Measurements from ENCODE around the gene ZFP36L2.

Gene ZFP36L2

DNA sequence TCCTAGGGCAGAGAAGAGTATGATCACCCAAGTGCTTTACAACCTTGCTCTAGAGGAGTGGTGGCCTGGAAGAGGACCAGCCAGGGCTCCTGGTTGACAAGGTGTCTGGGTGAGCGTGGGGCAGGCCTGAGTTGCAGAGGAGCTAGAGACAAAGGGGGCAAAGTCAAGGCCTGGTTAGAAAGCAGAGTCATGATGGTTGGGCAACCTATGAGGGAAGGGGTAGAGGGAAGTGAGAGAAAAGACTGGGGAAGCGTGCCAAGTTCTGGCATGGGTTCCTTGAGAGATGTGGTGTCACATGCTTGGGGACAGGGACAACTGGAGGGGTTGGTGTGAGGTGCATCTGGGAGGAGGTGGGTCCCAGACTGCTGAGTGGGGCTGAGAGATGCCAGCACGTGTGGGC, 13.5 kb downstream of the ZFP36L2 start:
- FAIRE-seq: no peak
- DNase-seq (ENCODE audit: insufficient read length): no peak
- TF ChIP-seq TAF1 (IDR thresholded peaks at IDR 0.05; ENCODE audit: borderline replicate concordance, low read depth, low read length): no peak
- no peak for TF ChIP-seq POLR2AphosphoS5 (IDR thresholded peaks at IDR 0.05; ENCODE audit: low read depth, low read length)
- no peak for TF ChIP-seq POLR2A (IDR thresholded peaks at IDR 0.05; ENCODE audit: low read depth, low read length)

DNA sequence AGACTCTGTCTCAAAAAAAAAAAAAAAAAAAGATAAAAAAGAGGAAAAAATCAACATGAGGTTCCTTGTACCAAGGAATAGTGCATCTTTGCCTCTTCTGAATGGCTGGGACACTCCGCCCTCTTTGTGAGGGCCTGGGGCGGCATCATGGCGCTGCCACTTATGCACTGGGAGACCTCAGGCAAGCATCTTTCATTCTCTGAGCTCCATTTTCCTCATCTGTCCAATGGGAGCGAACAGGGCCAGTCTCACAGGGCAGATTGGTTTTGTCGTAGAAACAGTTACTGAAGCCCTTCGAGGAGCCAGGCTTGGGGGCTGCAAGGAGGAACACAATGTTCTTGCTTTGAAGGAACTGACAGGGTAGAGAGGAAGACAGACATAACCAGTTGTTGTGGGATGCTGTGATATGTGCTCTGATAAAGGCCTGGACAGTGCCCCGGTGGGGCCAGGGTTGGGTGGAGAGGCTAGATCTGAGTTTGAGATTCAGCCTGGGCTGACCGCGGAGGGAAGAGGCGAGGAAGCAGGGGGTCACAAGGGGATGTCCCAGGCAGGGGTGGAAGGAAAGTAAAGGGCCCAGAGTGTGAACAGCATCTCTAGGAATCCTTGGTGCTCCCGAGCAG, 14.1 kb downstream of the ZFP36L2 start:
- DNase-seq (ENCODE audit: insufficient read length) (no peak), FAIRE-seq (no peak)
- TF ChIP-seq POLR2AphosphoS5 (IDR thresholded peaks at IDR 0.05; ENCODE audit: low read depth, low read length) (no peak), POLR2A (IDR thresholded peaks at IDR 0.05; ENCODE audit: low read depth, low read length) (no peak)

DNA sequence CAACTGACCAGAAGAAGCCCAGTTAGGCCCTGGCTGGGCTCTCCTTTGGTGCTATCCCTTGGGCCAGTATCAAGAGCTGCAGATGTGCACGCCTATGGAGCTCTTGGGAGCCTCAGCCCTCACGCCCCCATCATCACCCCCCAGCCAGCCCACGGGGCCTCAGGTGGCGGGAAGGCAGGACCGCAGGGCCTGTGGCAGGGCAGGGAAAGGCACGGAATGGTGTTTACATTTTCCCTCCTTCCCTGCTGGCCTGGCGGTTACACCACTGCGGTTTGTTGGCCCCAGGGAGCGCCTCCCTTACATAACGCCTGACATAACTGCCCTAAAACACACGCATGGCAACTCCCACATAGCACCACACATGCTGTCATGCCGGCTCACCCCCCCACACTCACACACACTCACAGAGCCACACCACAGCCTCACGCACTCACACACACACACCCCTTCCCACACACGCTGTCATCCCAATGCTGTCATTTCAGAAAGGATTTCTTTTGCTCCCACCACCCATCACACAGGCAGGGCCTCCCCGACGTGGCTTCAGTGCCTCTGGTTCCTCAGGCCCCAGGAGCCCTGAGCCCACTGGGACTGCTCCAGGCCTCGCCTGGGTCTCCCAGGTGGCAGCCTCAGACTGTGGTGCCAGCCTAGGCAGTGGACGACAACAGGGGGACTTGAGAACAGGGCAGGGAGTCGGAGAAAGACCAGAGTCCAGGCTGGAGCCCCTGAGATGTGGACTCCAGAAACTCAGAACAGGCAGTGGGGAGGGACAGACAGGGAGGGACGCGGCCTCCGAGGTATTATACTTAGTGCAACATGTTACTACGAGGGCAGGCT, 15.7 kb downstream of the ZFP36L2 start:
- no peak for DNase-seq (ENCODE audit: insufficient read length)
- no peak for FAIRE-seq
- TF ChIP-seq POLR2A (IDR thresholded peaks at IDR 0.05; ENCODE audit: low read depth, low read length): no peak
- no peak for TF ChIP-seq POLR2AphosphoS5 (IDR thresholded peaks at IDR 0.05; ENCODE audit: low read depth, low read length)
- no peak for TF ChIP-seq TAF1 (IDR thresholded peaks at IDR 0.05; ENCODE audit: borderline replicate concordance, low read depth, low read length)

DNA sequence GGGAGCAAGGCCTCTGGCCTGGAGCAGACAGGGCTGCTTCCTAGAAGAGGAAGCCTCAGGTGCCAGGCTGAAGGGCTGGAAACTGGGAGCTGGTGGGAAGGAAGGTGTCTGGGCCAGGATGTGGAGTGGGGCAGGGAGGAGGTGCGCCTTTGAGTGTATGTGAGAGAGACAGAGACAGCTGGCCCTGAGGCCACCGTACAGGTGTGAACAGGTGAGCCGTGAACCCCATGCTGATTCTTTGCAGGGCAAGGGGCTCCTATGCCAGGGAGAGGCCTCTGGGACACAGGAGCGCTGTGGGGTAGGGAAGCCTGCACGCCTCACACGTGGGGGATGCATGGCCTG, 16.3 kb downstream of the ZFP36L2 start:
- TF ChIP-seq TAF1 (IDR thresholded peaks at IDR 0.05; ENCODE audit: borderline replicate concordance, low read depth, low read length) (no peak), POLR2A (IDR thresholded peaks at IDR 0.05; ENCODE audit: low read depth, low read length) (no peak), POLR2AphosphoS5 (IDR thresholded peaks at IDR 0.05; ENCODE audit: low read depth, low read length) (no peak)
- FAIRE-seq (no peak), DNase-seq (ENCODE audit: insufficient read length) (no peak)

DNA sequence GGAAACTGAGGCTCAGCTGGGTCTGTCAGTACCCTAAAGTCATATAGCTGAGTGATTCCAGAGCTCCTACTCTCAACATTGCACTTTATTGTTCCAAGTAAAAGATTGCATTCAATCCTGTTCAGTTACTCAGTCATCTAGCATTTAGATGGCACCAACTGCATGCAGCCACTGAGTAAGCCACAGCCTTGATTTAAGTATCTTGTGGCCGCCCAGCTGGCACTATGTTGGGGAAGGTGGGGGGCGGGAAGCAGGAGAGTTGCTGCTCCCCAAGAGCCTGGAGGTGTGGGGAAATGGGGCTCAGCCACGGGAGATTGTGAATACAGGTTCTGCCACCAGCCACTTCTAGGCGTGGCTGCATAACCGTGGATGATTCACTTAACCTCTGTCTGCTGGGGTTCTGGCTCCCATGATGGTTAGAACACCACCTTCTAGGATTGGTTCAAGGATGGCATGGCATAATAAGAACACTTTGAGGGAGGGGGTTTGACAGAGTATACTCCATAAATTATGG, 17.1 kb downstream of the ZFP36L2 start:
- TF ChIP-seq TAF1 (IDR thresholded peaks at IDR 0.05; ENCODE audit: borderline replicate concordance, low read depth, low read length) (no peak), POLR2AphosphoS5 (IDR thresholded peaks at IDR 0.05; ENCODE audit: low read depth, low read length) (no peak), POLR2A (IDR thresholded peaks at IDR 0.05; ENCODE audit: low read depth, low read length) (no peak)
- FAIRE-seq: no peak
- DNase-seq (ENCODE audit: insufficient read length): no peak

DNA sequence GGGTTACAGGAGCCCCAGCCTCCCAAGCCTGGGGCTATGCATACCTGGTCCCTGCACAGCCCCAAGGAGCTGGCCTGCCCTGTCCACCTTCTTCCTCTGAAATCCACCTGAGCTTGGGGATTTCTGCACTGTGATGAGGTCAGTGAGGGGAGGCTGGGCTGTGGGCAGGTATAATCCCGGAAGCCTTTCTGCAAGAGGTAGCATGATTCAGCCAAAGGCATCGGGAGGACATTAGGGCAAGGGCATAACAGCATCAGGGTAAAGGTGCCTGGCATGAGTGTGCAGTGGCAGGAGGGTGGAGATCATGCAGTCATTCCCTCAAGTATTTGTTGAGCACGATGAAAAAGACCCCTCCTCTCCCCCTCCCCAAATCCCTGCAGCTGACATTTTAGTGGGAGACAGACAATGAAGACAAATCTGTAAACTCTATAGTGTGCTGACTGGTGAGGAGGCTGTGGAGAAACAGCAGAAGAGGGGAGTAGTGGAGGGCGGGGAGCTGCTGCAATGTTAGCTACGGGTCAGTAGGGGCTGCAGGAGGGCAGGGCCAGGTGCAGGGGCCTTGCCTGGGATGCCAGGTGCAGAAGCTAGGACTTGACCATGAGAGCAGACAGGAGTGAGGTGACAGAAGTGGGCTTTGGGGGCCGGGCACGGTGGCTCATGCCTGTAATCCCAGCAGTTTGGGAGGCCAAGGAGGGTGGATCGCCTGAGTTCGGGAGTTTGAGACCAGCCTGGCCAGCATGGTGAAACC, 18.7 kb downstream of the ZFP36L2 start:
- no peak for FAIRE-seq
- DNase-seq (ENCODE audit: insufficient read length): no peak
- TF ChIP-seq POLR2A (IDR thresholded peaks at IDR 0.05; ENCODE audit: low read depth, low read length) (no peak), TAF1 (IDR thresholded peaks at IDR 0.05; ENCODE audit: borderline replicate concordance, low read depth, low read length) (no peak), POLR2AphosphoS5 (IDR thresholded peaks at IDR 0.05; ENCODE audit: low read depth, low read length) (no peak)

DNA sequence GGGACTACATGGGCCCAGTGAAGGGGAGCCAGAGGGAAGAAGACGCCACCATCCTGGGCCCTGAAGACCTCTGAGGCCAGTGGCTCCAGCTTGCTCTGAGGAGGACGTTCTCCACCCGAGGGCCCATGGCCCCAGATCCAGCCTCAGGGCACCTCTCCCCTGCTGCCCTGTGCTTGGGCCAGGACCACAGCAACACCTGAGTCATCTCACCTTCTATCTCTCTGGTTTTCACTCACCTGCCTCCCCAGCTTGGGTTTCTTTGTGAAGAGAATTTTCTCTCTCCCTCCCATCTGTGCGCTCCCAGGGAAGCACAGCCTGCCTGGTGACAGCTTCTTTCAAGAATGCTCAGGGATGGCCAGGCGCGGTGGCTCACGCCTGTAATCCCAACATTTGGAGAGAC, 19.8 kb downstream of the ZFP36L2 start:
- FAIRE-seq (no peak), DNase-seq (ENCODE audit: insufficient read length) (no peak)
- TF ChIP-seq POLR2A (IDR thresholded peaks at IDR 0.05; ENCODE audit: low read depth, low read length) (no peak), POLR2AphosphoS5 (IDR thresholded peaks at IDR 0.05; ENCODE audit: low read depth, low read length) (no peak), TAF1 (IDR thresholded peaks at IDR 0.05; ENCODE audit: borderline replicate concordance, low read depth, low read length) (no peak)

DNA sequence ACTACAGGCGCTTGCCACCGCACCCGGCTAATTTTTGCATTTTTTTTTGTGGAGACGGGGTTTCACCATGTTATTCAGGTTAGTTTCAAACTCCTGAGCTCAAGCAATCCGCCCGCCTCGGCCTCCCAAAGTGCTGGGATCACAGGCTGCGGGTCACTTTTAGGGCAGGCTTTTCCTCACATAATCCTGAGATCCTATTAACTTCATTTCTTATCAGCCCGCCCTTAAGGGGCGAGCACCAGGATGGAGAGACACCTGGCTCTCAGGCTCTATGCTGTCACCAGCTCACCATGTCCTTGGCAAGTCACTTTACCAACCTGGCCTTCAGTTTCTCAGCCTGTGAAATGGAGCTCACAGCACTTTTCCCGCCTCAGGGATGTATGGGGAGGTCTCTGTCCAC, 23.0 kb downstream of the ZFP36L2 start:
- FAIRE-seq: no peak
- no peak for DNase-seq (ENCODE audit: insufficient read length)
- TF ChIP-seq POLR2AphosphoS5 (IDR thresholded peaks at IDR 0.05; ENCODE audit: low read depth, low read length) (no peak), POLR2A (IDR thresholded peaks at IDR 0.05; ENCODE audit: low read depth, low read length) (no peak), TAF1 (IDR thresholded peaks at IDR 0.05; ENCODE audit: borderline replicate concordance, low read depth, low read length) (no peak)

DNA sequence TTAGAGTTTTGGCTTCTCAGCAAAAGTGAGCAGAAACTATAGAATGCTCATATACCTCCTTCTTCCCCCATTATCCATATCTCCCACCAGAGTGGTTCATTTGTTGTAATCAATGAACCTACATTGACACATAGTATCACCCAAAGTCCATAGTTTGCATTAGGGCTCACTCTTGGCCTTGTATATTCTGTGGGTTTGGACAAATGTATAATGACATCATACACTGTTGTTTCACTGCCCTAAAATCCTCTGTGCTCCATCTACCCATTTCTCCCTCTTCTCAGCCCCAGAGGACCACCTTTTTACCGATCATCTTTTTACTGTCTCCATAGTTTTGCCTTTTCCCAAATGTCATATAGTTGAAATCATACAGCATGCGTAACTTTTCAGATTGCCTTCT, 24.1 kb downstream of the ZFP36L2 start:
- no peak for FAIRE-seq
- TF ChIP-seq POLR2A (IDR thresholded peaks at IDR 0.05; ENCODE audit: low read depth, low read length) (no peak), POLR2AphosphoS5 (IDR thresholded peaks at IDR 0.05; ENCODE audit: low read depth, low read length) (no peak), TAF1 (IDR thresholded peaks at IDR 0.05; ENCODE audit: borderline replicate concordance, low read depth, low read length) (no peak)
- no peak for DNase-seq (ENCODE audit: insufficient read length)

DNA sequence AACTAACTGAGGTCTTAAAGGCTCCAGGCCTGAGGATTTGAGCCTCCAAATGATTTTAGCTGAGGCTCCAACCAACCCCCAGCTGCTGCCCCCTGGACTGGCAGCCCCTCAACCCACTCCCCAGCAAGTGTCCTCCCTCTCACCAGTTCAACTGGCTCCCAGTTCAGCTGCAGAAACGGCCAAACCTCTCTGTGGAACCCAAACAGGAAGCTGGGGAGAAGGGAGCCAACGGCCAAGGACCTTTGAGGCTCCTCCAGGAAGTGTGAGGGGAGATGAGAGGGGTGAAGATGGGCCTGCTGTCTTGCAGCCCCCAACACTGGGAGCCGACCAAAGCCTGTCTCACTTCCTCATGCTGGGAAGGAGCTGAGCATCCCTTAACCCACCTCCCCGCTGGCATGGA, 24.9 kb downstream of the ZFP36L2 start:
- no peak for DNase-seq (ENCODE audit: insufficient read length)
- TF ChIP-seq POLR2A (IDR thresholded peaks at IDR 0.05; ENCODE audit: low read depth, low read length) (no peak), TAF1 (IDR thresholded peaks at IDR 0.05; ENCODE audit: borderline replicate concordance, low read depth, low read length) (no peak), POLR2AphosphoS5 (IDR thresholded peaks at IDR 0.05; ENCODE audit: low read depth, low read length) (no peak)
- no peak for FAIRE-seq

DNA sequence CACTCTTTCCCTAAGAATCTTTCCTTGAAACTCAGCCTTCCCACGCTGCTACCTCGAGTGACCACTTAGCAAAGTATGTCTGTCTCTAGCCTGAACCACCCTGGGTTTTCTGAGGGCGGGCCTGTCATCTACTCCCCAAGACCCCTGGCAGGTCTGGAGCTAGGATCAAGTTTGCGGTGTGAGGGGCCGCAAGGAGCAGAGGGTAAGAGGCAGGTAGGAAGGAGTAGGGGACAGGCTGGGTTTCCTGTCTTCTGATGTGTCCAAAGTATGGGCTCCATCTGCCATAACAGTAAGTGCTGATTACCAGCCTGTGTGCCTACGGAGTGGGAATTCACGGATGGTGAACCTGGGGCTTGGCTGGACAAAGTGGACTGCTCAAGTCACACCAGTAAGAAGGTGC, 25.4 kb downstream of the ZFP36L2 start:
- no peak for FAIRE-seq
- DNase-seq (ENCODE audit: insufficient read length): no peak
- no peak for TF ChIP-seq TAF1 (IDR thresholded peaks at IDR 0.05; ENCODE audit: borderline replicate concordance, low read depth, low read length)
- no peak for TF ChIP-seq POLR2A (IDR thresholded peaks at IDR 0.05; ENCODE audit: low read depth, low read length)
- no peak for TF ChIP-seq POLR2AphosphoS5 (IDR thresholded peaks at IDR 0.05; ENCODE audit: low read depth, low read length)

Data from GM12892 (cell line).